GM06990 (cell line): Measurements from ENCODE around the gene CACNA1D.

Experiments
- DNase-seq: peaks from one replicate; pipeline ENCODE4 v3.0.0-alpha.2; 2011; ENCODE audit not compliant: insufficient read length; ENCODE audit errors: extremely low read depth
- H3K27me3 ChIP-seq: replicated peaks from 2 replicates; pipeline ENCODE4 v1.6.0; 2011; ENCODE audit warnings: low read length; ENCODE audit not compliant: control insufficient read depth, insufficient read depth
- H3K36me3 ChIP-seq: 2 replicates; pipeline ENCODE4 v1.5.1; 2011; ENCODE audit warnings: low read length; ENCODE audit not compliant: control insufficient read depth, insufficient read depth
- H3K4me3 ChIP-seq: replicated peaks from 2 replicates; pipeline ENCODE4 v1.5.1; 2011; ENCODE audit warnings: low read depth, mild to moderate bottlenecking, control low read depth, low read length
- CTCF ChIP-seq: IDR thresholded peaks from 2 replicates; pipeline ENCODE4 v1.5.1; 2011; ENCODE audit warnings: low read length, control low read depth, mild to moderate bottlenecking, inconsistent platforms; ENCODE audit not compliant: insufficient read depth, poor library complexity, severe bottlenecking

CACNA1D gene

GRCh38 chr3:53545996-53546359 lies 51.6 kb downstream of the CACNA1D start:
- no peak for TF ChIP-seq CTCF
- H3K4me3 ChIP-seq: no peak overlapping the region
- no peaks in the 10 kb centered on the region for H3K27me3 ChIP-seq
- no peak for DNase-seq
- H3K36me3 ChIP-seq: no peaks in the 10 kb centered on the region

GRCh38 chr3:53547327-53547726 lies 52.9 kb downstream of the CACNA1D start:
- Histone ChIP-seq H3K27me3 (no peaks in the 10 kb centered on the region), H3K36me3 (no peaks in the 10 kb centered on the region), H3K4me3 (no peak overlapping the region)
- no peak for TF ChIP-seq CTCF
- no peak for DNase-seq

- H3K4me3 ChIP-seq: no peak overlapping the region
- TF ChIP-seq CTCF: no peak
- DNase-seq: no peak
- H3K36me3 ChIP-seq: no peaks in the 10 kb centered on the region
- H3K27me3 ChIP-seq: no peaks in the 10 kb centered on the region
Observed at GRCh38 chr3:53550005-53550620, 55.7 kb downstream of the CACNA1D start.

GRCh38 chr3:53551324-53551723 lies 56.9 kb downstream of the CACNA1D start:
- no peak for TF ChIP-seq CTCF
- no peak for DNase-seq
- Histone ChIP-seq H3K36me3 (no peaks in the 10 kb centered on the region), H3K27me3 (no peaks in the 10 kb centered on the region), H3K4me3 (no peak overlapping the region)

- H3K36me3 ChIP-seq: no peaks in the 10 kb centered on the region
- DNase-seq: no peak
- no peaks in the 10 kb centered on the region for H3K27me3 ChIP-seq
- H3K4me3 ChIP-seq: no peak overlapping the region
- TF ChIP-seq CTCF: no peak
Observed at GRCh38 chr3:53552730-53553129, 58.3 kb downstream of the CACNA1D start.

- Histone ChIP-seq H3K4me3 (no peak overlapping the region), H3K27me3 (no peaks in the 10 kb centered on the region), H3K36me3 (no peaks in the 10 kb centered on the region)
- TF ChIP-seq CTCF: no peak
- DNase-seq: no peak
Observed at GRCh38 chr3:53553200-53553599, 58.8 kb downstream of the CACNA1D start.
